SH-SY5Y (cell line): Measurements from ENCODE around the gene CRYGA.

Experiments used
- GATA2 ChIP-seq: IDR thresholded peaks from 2 replicates; pipeline ENCODE4 v1.6.1; 2011; ENCODE audit warnings: mild to moderate bottlenecking, low read depth, low read length
- GATA3 ChIP-seq: IDR thresholded peaks from 2 replicates; pipeline ENCODE4 v1.6.1; 2011; ENCODE audit warnings: low read depth, mild to moderate bottlenecking, low read length, moderate library complexity

DNA sequence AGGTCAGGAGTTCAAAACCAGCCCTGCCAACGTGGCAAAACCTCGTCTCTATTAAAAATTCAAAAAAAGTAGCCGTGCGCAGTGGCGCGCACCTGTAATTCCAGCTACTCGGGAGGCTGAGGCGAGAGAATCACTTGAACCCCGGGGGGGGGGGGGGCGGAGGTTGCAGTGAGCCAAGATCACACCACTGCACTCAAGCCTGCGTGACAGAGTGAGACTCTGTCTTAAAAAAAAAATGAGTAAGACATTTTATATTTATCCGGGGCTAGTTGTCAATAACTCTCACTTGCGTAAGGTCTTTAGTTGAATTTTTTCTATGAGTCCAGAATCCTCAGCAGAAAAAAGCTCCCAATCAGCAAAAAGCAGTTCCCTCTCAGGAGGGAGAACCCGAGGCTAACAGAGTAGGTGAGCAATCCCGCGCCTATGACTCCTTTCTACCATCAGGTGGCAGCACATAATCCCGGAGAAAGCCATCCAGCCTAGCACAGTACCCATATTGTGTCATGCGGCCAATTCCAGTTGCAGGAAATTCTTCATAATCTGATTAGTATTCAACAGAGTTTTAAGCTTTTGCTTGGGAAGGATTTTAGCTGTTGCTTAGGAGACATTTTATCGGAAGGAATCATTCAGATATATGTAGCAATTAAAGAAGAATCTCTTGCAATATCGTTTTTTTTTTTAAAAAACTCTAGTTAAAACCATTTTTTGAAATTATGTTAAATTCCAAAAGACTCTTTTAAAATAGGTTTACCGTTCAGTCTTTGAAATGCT lies 11.9 kb upstream of the CRYGA start:
- TF ChIP-seq GATA3 (no peak), GATA2 (no peak)
